Activated gamma-delta T cell (primary cell): ENCODE data around the gene E2F8.
"Not testable (repeated sequence)": the region's sequence is repeated elsewhere in the genome, so short reads cannot be mapped to it uniquely, and the experiment has no call there.

Experiments used
- DNase-seq: peaks from one replicate; lab custom pipeline; 2025; lab: John Stamatoyannopoulos, UW
- total RNA-seq, 2 donors: gene quantifications; one replicate each; lab custom pipeline; 2026; lab: John Stamatoyannopoulos, UW

Gene E2F8
- total RNA-seq, result 0.15 to 0.96 reads per million in 2 donors

GRCh38 chr11:19240420-19241259 lies at the start of gene E2F8:
E2F8 (minus strand) TSS chr11:19240945; CDS start chr11:19240121, 824 bp downstream.
- DNase-seq, result peak; percentile 51

- DNase-seq, result no peak
Measured at GRCh38 chr11:19290356-19290755, 49.6 kb upstream of the E2F8 start.

- no peak for DNase-seq
Measured at GRCh38 chr11:19288256-19288655, 47.5 kb upstream of the E2F8 start.

GRCh38 chr11:19286411-19286810 lies 45.7 kb upstream of the E2F8 start:
- no peak for DNase-seq

- DNase-seq, result no peak
Measured at GRCh38 chr11:19284881-19285280, 44.1 kb upstream of the E2F8 start.

GRCh38 chr11:19283991-19284390 lies 43.2 kb upstream of the E2F8 start:
- DNase-seq, result no peak

GRCh38 chr11:19281555-19281954 lies 40.8 kb upstream of the E2F8 start:
- DNase-seq, result no peak

GRCh38 chr11:19281041-19281440 lies 40.3 kb upstream of the E2F8 start:
- no peak for DNase-seq

- no peak for DNase-seq
Measured at GRCh38 chr11:19279451-19279850, 38.7 kb upstream of the E2F8 start.

- DNase-seq, result no peak
Measured at GRCh38 chr11:19276859-19277808, 36.4 kb upstream of the E2F8 start.

GRCh38 chr11:19275496-19275895 lies 34.8 kb upstream of the E2F8 start:
- no peak for DNase-seq

- DNase-seq, result not testable (repeated sequence)
Measured at GRCh38 chr11:19273219-19273618, 32.5 kb upstream of the E2F8 start.

GRCh38 chr11:19268909-19269308 lies 28.2 kb upstream of the E2F8 start:
- no peak for DNase-seq

GRCh38 chr11:19267567-19267966 lies 26.8 kb upstream of the E2F8 start:
- no peak for DNase-seq

- no peak for DNase-seq
Measured at GRCh38 chr11:19263333-19263732, 22.6 kb upstream of the E2F8 start.

GRCh38 chr11:19259487-19260345 lies 19.0 kb upstream of the E2F8 start:
- no peak for DNase-seq

GRCh38 chr11:19258641-19259230 lies 18.0 kb upstream of the E2F8 start:
- no peak for DNase-seq

- DNase-seq, result not testable (repeated sequence)
Measured at GRCh38 chr11:19254441-19254840, 13.7 kb upstream of the E2F8 start.

- no peak for DNase-seq
Measured at GRCh38 chr11:19253817-19254216, 13.1 kb upstream of the E2F8 start.

- DNase-seq, result no peak
Measured at GRCh38 chr11:19253153-19253745, 12.5 kb upstream of the E2F8 start.
